HCT116 (cell line): ENCODE results near the gene MTX2. TPM values are rescaled to one million over a fixed set of nuclear protein-coding genes. Genes with fewer than 3 reads are reported as not detected.

ENCODE experiments used
- ATAC-seq: fragments of 200-7000 bp; cut with Tn5 transposase; 2 replicates; pipeline ENCODE4 v1.9.1; 2020; ENCODE audit warnings: mild to moderate bottlenecking, moderate library complexity
- BruUV-seq: library from RNA; stranded (reverse); fragments of 400-500 nt; replicated peaks from 2 replicates; lab custom pipeline; 2021; lab: Mats Ljungman, UMichigan
- CTCF ChIA-PET: fragments of 300-600 bp; sonication (Branson Sonifier 250); formaldehyde crosslinking; loops from one replicate; lab custom pipeline; 2021; ENCODE audit warnings: antibody characterized with exemption; lab: Charles Lee
- POLR2A ChIA-PET: fragments of 300-600, 350-600 bp; sonication (Branson Sonifier 250); formaldehyde crosslinking; loops from one replicate; lab custom pipeline; 2021; ENCODE audit warnings: antibody characterized with exemption; lab: Charles Lee
- RAD21 ChIA-PET, 2 experiments: fragments of 300-600 bp; sonication (Branson Sonifier 250); formaldehyde crosslinking; loops; one replicate each; lab custom pipeline; 2023; ENCODE audit warnings: low total read pairs in 2 of 2; ENCODE audit not compliant: uncharacterized antibody in 2 of 2, unreplicated experiment in 2 of 2, low non-redundant PET in 1 of 2; lab: Charles Lee
- DNase-seq: peaks from one replicate; pipeline ENCODE4 v3.0.0-alpha.2; 2010; ENCODE audit warnings: low read depth, low spot score
- H2AFZ ChIP-seq: fragments of 200-600 bp; shearing (Covaris generic), sonication (generic); 2 replicates; pipeline ENCODE4 v1.6.1; 2017; ENCODE audit warnings: low read depth, mixed run types, mixed read lengths, antibody characterized with exemption, low read length; ENCODE audit not compliant: poor library complexity, severe bottlenecking
- H3K27ac ChIP-seq: 2 replicates; pipeline ENCODE4 v1.5.1; 2012; ENCODE audit warnings: low read depth, low read length
- H3K27me3 ChIP-seq: fragments of 200-600 bp; sonication (generic); 2 replicates; pipeline ENCODE4 v1.6.1; 2016; ENCODE audit warnings: mixed run types, low read length, mixed read lengths; ENCODE audit not compliant: insufficient read depth
- H3K36me3 ChIP-seq, 2 experiments: fragments of 200-500 bp in 1 of 2; fragments of 200-600 bp in 1 of 2; sonication (Bioruptor generic) in 1 of 2; sonication (generic) in 1 of 2; 2 replicates each; pipeline versions ENCODE4 v1.5.1 to v1.6.1; 2014 to 2016; ENCODE audit warnings: low read length in 2 of 2, inconsistent platforms in 1 of 2, mixed read lengths in 1 of 2, mixed run types in 1 of 2; ENCODE audit not compliant: insufficient read depth in 2 of 2, control insufficient read depth in 1 of 2
- H3K4me1 ChIP-seq, 2 experiments: fragments of 200-600 bp in 1 of 2; sonication (generic) in 1 of 2; 2 replicates each; pipeline versions ENCODE4 v1.5.1 to v1.6.1; 2012 to 2017; ENCODE audit warnings: low read length in 2 of 2, inconsistent platforms in 1 of 2, mild to moderate bottlenecking in 1 of 2, mixed read lengths in 1 of 2, mixed run types in 1 of 2, moderate library complexity in 1 of 2; ENCODE audit not compliant: insufficient read depth in 2 of 2, control insufficient read depth in 1 of 2
- H3K4me2 ChIP-seq: fragments of 200-600 bp; sonication (generic); 2 replicates; pipeline ENCODE4 v1.6.1; 2017; ENCODE audit warnings: mixed run types, low read length, mixed read lengths
- H3K4me3 ChIP-seq, 2 experiments: fragments of 200-600 bp in 1 of 2; sonication (generic) in 1 of 2; replicated peaks in 1 of 2; 2 replicates each; pipeline ENCODE4 v1.5.1; 2011 to 2016; ENCODE audit warnings: low read length in 2 of 2, control low read depth in 1 of 2, low read depth in 1 of 2, mild to moderate bottlenecking in 1 of 2, mixed read lengths in 1 of 2, mixed run types in 1 of 2
- H3K79me2 ChIP-seq: fragments of 200-600 bp; sonication (generic); 2 replicates; pipeline ENCODE4 v1.6.1; 2017; ENCODE audit warnings: mild to moderate bottlenecking, mixed run types, low read length, moderate library complexity, mixed read lengths; ENCODE audit not compliant: insufficient read depth
- H3K9ac ChIP-seq: fragments of 200-600 bp; sonication (generic); 2 replicates; pipeline ENCODE4 v1.6.1; 2016; ENCODE audit warnings: low read length, mixed read lengths
- H3K9me2 ChIP-seq: fragments of 200-600 bp; sonication (generic), shearing (Covaris generic); 2 replicates; pipeline ENCODE4 v1.6.1; 2017; ENCODE audit warnings: mixed run types, mild to moderate bottlenecking, moderate library complexity; ENCODE audit not compliant: insufficient read depth
- H3K9me3 ChIP-seq, 2 experiments: fragments of 200-500 bp in 1 of 2; fragments of 200-600 bp in 1 of 2; sonication (Bioruptor generic) in 1 of 2; sonication (generic) in 1 of 2; 2 replicates each; pipeline ENCODE4 v1.6.1; 2014 to 2017; ENCODE audit warnings: low read length in 2 of 2, mixed read lengths in 2 of 2, inconsistent platforms in 1 of 2, low read depth in 1 of 2, mild to moderate bottlenecking in 1 of 2, mixed run types in 1 of 2, moderate library complexity in 1 of 2; ENCODE audit not compliant: control insufficient read depth in 1 of 2, insufficient read depth in 1 of 2
- H4K20me1 ChIP-seq: fragments of 200-600 bp; sonication (generic), shearing (Covaris generic); 2 replicates; pipeline ENCODE4 v1.6.1; 2017; ENCODE audit warnings: mixed run types, mild to moderate bottlenecking, moderate library complexity; ENCODE audit not compliant: insufficient read depth
- CBX3 ChIP-seq: IDR thresholded peaks from 2 replicates; pipeline ENCODE4 v1.6.1; 2012; ENCODE audit warnings: low read depth
- CTCF ChIP-seq, 3 experiments: fragments of 200-600 bp in 1 of 3; sonication (generic) in 1 of 3; IDR thresholded peaks in 2 of 3; conservative IDR thresholded peaks in 1 of 3; 2 replicates each; pipeline ENCODE4 v1.5.1; 2012 to 2017; ENCODE audit warnings: low read depth in 2 of 3, low read length in 2 of 3, antibody characterized with exemption in 1 of 3, borderline replicate concordance in 1 of 3, control low read depth in 1 of 3, mild to moderate bottlenecking in 1 of 3, mixed read lengths in 1 of 3, mixed run types in 1 of 3, moderate library complexity in 1 of 3; ENCODE audit not compliant: insufficient read depth in 1 of 3
- EGR1 ChIP-seq: IDR thresholded peaks from 2 replicates; pipeline ENCODE4 v1.6.1; 2012; ENCODE audit warnings: low read depth
- ELF1 ChIP-seq: IDR thresholded peaks from 2 replicates; pipeline ENCODE4 v1.6.1; 2012; ENCODE audit warnings: low read depth, borderline replicate concordance
- EZH2 ChIP-seq: fragments of 200-600 bp; sonication (generic); IDR thresholded peaks from 2 replicates; pipeline ENCODE4 v1.6.1; 2017; ENCODE audit warnings: antibody characterized with exemption, mixed run types
- EZH2phosphoT487 ChIP-seq: fragments of 200-600 bp; IDR thresholded peaks from 2 replicates; pipeline ENCODE4 v1.6.1; 2018; ENCODE audit warnings: antibody characterized with exemption, borderline replicate concordance
- FOSL1 ChIP-seq: IDR thresholded peaks from 2 replicates; pipeline ENCODE4 v1.6.1; 2012; ENCODE audit warnings: low read depth
- JUND ChIP-seq: IDR thresholded peaks from 2 replicates; pipeline ENCODE4 v1.6.1; 2012
- POLR2A ChIP-seq: IDR thresholded peaks from 2 replicates; pipeline ENCODE4 v1.7.0; 2011; ENCODE audit warnings: borderline replicate concordance; ENCODE audit not compliant: insufficient read depth, insufficient read length; ENCODE audit errors: extremely low read depth
- POLR2AphosphoS5 ChIP-seq: IDR thresholded peaks from 2 replicates; pipeline ENCODE4 v1.6.1; 2011; ENCODE audit warnings: mild to moderate bottlenecking, low read depth, low read length, moderate library complexity
- SRF ChIP-seq: IDR thresholded peaks from 2 replicates; pipeline ENCODE4 v1.6.1; 2012; ENCODE audit warnings: low read depth
- ZFX ChIP-seq: fragments of 450-650 bp; IDR thresholded peaks from 2 replicates; pipeline ENCODE4 v1.6.1; 2017
- intact Hi-C: fragments of 100-400 bp; cut with micrococcal nuclease; formaldehyde crosslinking; loops from 2 replicates; pipeline ENCODE4 v1.10.0; 2022
- total RNA-seq: library from RNA; stranded (reverse); gene quantifications from one replicate; pipeline ENCODE4 v1.2.1, GENCODE V29; 2021; ENCODE audit not compliant: unreplicated experiment
- TF ChIP-seq, protein P1 (sequence below): IDR thresholded peaks from 2 replicates; pipeline ENCODE4 v1.6.1; 2012

Gene MTX2
- total RNA-seq, 1 experiment from 2014 or later = 38.9 TPM

GRCh38 chr2:176383836-176384442 is 114.7 kb downstream of the MTX2 start:
- Histone ChIP-seq H3K9ac (no peak overlapping the region), H3K4me1 (no peaks in the 10 kb centered on the region), H2AFZ (no peak overlapping the region), H3K4me2 (no peak overlapping the region), H3K27me3 (no peaks in the 10 kb centered on the region), H3K9me2 (no peaks in the 10 kb centered on the region; the same call in 1 of the 2 replicates), H3K4me3 (no peak overlapping the region), H3K36me3 (no peaks in the 10 kb centered on the region), H3K79me2 (no peaks in the 10 kb centered on the region), H3K9me3 (peaks cover 3 to 6% of the 10 kb centered on the region in 2 experiments; a peak in 3 of 4 replicates), H3K27ac (no peak overlapping the region), H4K20me1 (no peaks in the 10 kb centered on the region)
- ATAC-seq (no peak), DNase-seq (no peak)
- ChIA-PET RAD21 (no interaction called here), CTCF (interaction anchor here (1.4 kb wide), 1 partner anchor 71 kb away, joined by 3 read pairs; no protein-coding TSS in a partner anchor), POLR2A (no interaction called here)
- BruUV-seq = no TSS peak
- TF ChIP-seq ZFX = no peak
- no peak for TF ChIP-seq POLR2A
- no peak for TF ChIP-seq CTCF (IDR thresholded peaks at IDR 0.05 in 2 of 3, conservative IDR thresholded peaks at IDR 0.05 in 1 of 3; ENCODE audit: borderline replicate concordance in 1 of 3, insufficient read depth in 1 of 3, low read depth in 2 of 3, low read length in 2 of 3)
- TF ChIP-seq FOSL1 = no peak
- TF ChIP-seq SRF = no peak
- no peak for TF ChIP-seq ELF1
- TF ChIP-seq CBX3 = no peak
- no peak for TF ChIP-seq POLR2AphosphoS5
- TF ChIP-seq JUND = no peak
- no peak for TF ChIP-seq EZH2
- TF ChIP-seq, protein P1, sequence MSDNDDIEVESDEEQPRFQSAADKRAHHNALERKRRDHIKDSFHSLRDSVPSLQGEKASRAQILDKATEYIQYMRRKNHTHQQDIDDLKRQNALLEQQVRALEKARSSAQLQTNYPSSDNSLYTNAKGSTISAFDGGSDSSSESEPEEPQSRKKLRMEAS = no peak
- no peak for TF ChIP-seq EGR1
- TF ChIP-seq EZH2phosphoT487 = no peak
- intact Hi-C loops = no loop called here
